DND-41 (cell line): Measurements from ENCODE around the gene C4BPA.

Experiments used
- CTCF ChIP-seq: IDR thresholded peaks from 2 replicates; pipeline ENCODE4 v1.5.1; 2012; ENCODE audit warnings: borderline replicate concordance, low read length, moderate library complexity, mild to moderate bottlenecking; ENCODE audit not compliant: poor library complexity, severe bottlenecking; ENCODE audit errors: extremely low read depth
- EZH2 ChIP-seq: IDR thresholded peaks from 3 replicates; pipeline ENCODE4 v1.6.1; 2012; ENCODE audit warnings: borderline replicate concordance, low read depth, mild to moderate bottlenecking, moderate library complexity, low read length, inconsistent platforms; ENCODE audit not compliant: severe bottlenecking

GRCh38 chr1:207054491-207054890 is 49.5 kb upstream of the C4BPA start:
- no peak for TF ChIP-seq CTCF
- no peak for TF ChIP-seq EZH2
